Testis (tissue), 2 donors: Measurements from ENCODE around the gene GNPTG.

Source experiments
- CTCF ChIP-seq, 3 experiments: fragments of 450-650 bp in 2 of 3; fragments of 200-600 bp in 1 of 3; sonication (generic) in 1 of 3; IDR thresholded peaks; one replicate each; pipeline ENCODE4 v1.5.1; 2016 to 2019; ENCODE audit warnings: antibody characterized with exemption in 3 of 3, mild to moderate bottlenecking in 2 of 3, moderate library complexity in 1 of 3
- POLR2A ChIP-seq: fragments of 450-650 bp; IDR thresholded peaks from one replicate; pipeline ENCODE4 v1.6.1; 2017; ENCODE audit warnings: antibody characterized with exemption, mild to moderate bottlenecking, moderate library complexity

- TF ChIP-seq CTCF (IDR thresholded peaks at IDR 0.05) (no peak), POLR2A (no peak)
Measured at GRCh38 chr16:1378804-1379303, 27.1 kb downstream of the GNPTG start.
